Mesothelial cell of epicardium (in vitro differentiated cells): Measurements from ENCODE around the gene BRINP2. TPM values are rescaled to one million over a fixed set of nuclear protein-coding genes. Genes with fewer than 3 reads are reported as not detected.

Experiments used
- DNase-seq, 2 experiments: peaks; one replicate each; pipeline ENCODE4 v3.0.0; 2021; ENCODE audit warnings: low spot score in 2 of 2; ENCODE audit not compliant: unreplicated experiment in 2 of 2
- H3K27ac Mint-ChIP-seq: 2 replicates; pipeline ENCODE4 v1.8.0; 2021; ENCODE audit warnings: mixed read lengths
- H3K27me3 Mint-ChIP-seq: 2 replicates; pipeline ENCODE4 v1.8.0; 2021; ENCODE audit warnings: low read depth, mixed read lengths
- H3K36me3 Mint-ChIP-seq: 2 replicates; pipeline ENCODE4 v1.8.0; 2021; ENCODE audit warnings: mixed read lengths
- H3K4me1 Mint-ChIP-seq: 2 replicates; pipeline ENCODE4 v1.8.0; 2021; ENCODE audit warnings: mixed read lengths
- H3K4me3 Mint-ChIP-seq: 2 replicates; pipeline ENCODE4 v1.8.0; 2021; ENCODE audit warnings: mild to moderate bottlenecking, moderate library complexity, mixed read lengths
- H3K9me3 Mint-ChIP-seq: 2 replicates; pipeline ENCODE4 v1.8.0; 2021; ENCODE audit warnings: mixed read lengths
- total RNA-seq: library from RNA; stranded (reverse); gene quantifications from 3 replicates; pipeline ENCODE4 v1.2.1, GENCODE V29; 2021
- TF ChIP-seq, protein P1 (sequence below): fragments of 200-600 bp; sonication (generic); IDR thresholded peaks from one replicate; pipeline ENCODE4 v1.5.0; 2021; ENCODE audit warnings: antibody characterized with exemption; ENCODE audit not compliant: unreplicated experiment

BRINP2 gene
- total RNA-seq, 1 donor from 2014 or later: 0.63 TPM

DNA sequence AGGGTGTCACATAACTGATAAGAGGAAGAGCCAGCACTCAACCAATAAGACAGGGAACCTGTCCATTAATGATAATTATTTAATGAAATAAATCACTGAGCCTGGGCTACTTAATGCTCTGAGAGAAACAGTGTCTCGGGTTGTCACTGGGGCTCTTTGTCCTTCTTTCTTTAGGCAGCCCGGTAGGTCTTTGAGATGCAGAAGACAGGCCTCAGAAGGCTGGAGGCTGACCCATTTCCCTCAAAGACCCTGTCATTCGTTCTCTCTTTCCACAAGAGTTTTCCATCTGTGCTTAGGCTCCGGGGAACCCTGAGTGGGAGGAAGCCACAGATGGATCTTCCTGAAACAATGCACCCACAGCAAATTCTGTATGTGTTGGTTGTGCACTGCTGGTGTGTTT, 68.2 kb downstream of the BRINP2 start:
- TF ChIP-seq, protein P1, sequence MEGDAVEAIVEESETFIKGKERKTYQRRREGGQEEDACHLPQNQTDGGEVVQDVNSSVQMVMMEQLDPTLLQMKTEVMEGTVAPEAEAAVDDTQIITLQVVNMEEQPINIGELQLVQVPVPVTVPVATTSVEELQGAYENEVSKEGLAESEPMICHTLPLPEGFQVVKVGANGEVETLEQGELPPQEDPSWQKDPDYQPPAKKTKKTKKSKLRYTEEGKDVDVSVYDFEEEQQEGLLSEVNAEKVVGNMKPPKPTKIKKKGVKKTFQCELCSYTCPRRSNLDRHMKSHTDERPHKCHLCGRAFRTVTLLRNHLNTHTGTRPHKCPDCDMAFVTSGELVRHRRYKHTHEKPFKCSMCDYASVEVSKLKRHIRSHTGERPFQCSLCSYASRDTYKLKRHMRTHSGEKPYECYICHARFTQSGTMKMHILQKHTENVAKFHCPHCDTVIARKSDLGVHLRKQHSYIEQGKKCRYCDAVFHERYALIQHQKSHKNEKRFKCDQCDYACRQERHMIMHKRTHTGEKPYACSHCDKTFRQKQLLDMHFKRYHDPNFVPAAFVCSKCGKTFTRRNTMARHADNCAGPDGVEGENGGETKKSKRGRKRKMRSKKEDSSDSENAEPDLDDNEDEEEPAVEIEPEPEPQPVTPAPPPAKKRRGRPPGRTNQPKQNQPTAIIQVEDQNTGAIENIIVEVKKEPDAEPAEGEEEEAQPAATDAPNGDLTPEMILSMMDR: no peak
- H3K27ac Mint-ChIP-seq: no peak overlapping the region
- no peak overlapping the region for H3K4me3 Mint-ChIP-seq
- DNase-seq: no peak
- no peaks in the 10 kb centered on the region for H3K9me3 Mint-ChIP-seq
- H3K27me3 Mint-ChIP-seq: peaks cover 38% of the 10 kb centered on the region
- H3K36me3 Mint-ChIP-seq: no peaks in the 10 kb centered on the region
- no peaks in the 10 kb centered on the region for H3K4me1 Mint-ChIP-seq

DNA sequence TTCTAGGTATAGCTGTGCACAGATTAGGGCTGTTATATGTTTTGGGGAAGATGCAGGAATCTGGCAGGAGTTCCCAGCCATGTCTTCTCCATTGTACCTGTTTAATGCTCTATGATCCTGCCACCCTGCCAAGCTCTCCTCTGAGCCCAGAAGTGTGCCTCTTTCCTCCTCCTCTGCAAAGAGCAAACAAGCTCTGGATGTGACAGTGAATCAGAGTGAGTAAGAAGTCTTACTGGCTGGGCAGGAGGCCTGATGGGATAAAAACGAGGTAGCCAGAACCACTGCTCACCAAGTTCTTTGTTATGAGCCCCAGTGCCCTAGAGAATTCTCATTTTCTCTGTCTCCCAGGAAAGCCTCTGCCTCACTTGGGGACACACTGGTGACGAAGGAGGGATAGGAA, 69.0 kb downstream of the BRINP2 start:
- DNase-seq: no peak
- Mint-ChIP-seq H3K4me3 (no peak overlapping the region), H3K27ac (no peak overlapping the region), H3K9me3 (no peaks in the 10 kb centered on the region), H3K36me3 (no peaks in the 10 kb centered on the region), H3K4me1 (no peaks in the 10 kb centered on the region), H3K27me3 (peaks cover 36% of the 10 kb centered on the region)
- TF ChIP-seq, protein P1: no peak

DNA sequence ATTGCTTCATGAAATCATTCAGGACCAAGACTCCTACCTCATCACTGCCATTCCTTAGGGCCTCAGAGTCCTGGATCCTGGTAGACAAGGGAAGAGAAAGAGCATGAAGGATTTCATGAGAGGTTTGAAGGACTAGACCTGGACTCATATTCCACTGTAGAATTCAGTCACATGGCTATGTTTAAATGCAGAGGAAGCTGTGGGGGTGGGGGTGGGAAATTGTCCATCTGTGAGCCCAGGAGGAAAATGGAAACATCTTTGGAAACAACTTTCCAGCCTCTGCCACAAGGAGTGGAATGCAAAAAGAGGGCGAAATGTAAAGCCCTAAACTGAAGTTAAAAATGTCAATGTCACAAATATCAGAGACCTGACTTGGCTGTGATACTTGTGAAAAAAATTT, 73.0 kb downstream of the BRINP2 start:
- Mint-ChIP-seq H3K4me3 (no peak overlapping the region), H3K27ac (no peak overlapping the region), H3K36me3 (no peaks in the 10 kb centered on the region), H3K27me3 (peaks cover 19% of the 10 kb centered on the region), H3K9me3 (no peaks in the 10 kb centered on the region), H3K4me1 (peaks cover 21% of the 10 kb centered on the region)
- TF ChIP-seq, protein P1: no peak
- no peak for DNase-seq

DNA sequence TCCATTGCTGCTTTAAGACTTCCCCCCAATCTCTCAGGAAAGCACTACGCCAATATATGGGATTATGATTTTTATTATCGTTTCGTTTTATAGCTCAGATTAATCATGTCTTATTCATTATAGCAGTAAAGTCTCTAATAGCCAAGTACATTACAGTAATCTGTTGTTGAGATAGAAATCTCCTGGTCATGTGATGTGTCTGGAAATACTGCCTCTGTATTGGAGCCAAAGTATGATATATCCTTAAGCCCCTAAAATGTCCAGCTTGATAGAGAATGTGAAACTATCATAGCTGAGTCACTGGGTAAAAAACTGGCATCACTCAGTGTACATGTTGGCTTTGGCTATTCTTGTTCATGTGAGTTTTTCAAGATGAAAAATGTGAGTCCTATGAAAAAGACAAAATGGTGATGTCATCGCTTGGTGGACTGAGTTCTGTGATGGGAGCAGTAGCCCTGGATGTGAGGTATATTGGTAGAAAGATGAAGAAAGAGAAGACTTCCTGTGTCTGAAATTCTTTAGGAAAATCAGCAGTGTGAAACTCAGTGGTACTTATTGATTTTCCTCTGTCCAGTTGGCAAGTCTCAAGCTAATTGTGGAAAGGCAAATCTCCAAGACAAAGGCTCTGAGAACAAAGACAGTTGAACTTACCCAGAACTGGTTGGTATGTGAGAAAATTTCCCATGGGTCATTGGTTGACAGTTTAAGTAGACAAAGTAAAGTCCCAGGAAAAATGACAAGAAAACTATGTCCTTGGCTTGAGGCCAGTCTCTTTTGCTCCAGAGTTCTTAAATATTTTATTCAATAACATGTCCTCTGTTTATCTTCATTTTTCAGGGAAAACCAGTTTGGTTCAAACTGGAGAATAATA, 76.2 kb downstream of the BRINP2 start:
- Mint-ChIP-seq H3K4me1 (peaks cover 21% of the 10 kb centered on the region), H3K27me3 (peaks cover 8% of the 10 kb centered on the region), H3K36me3 (no peaks in the 10 kb centered on the region), H3K9me3 (no peaks in the 10 kb centered on the region), H3K4me3 (no peak overlapping the region), H3K27ac (peak overlapping the region; percentile 4)
- TF ChIP-seq, protein P1: no peak
- DNase-seq: no peak

DNA sequence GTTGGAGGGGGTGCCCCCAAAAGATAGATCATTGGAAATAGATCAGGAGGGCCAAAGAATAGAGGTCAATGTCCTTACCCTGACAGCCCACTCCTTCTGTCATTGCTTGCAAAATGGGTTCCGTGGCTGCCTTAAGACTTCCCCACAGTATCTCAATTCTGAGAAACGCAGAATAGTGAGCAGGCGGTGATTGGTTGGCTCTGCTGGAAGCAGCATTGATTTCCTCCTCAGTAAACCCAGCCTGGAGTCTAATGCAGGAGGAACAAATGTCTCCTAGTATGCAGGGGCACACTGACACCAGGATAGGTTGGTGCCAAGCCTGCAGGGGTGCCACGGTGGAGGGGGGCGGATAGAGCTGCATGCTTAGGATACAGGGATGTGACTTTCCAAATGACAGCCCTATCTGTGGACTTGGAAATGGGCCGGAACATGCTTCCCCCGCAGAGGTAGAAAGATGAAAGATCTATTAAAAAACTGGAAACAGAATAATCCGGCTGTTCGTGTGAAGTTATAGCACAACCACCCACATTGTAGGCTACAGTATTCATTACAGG, 76.9 kb downstream of the BRINP2 start:
- DNase-seq: no peak
- no peak overlapping the region for H3K4me3 Mint-ChIP-seq
- peaks cover 2% of the 10 kb centered on the region for H3K27me3 Mint-ChIP-seq
- peaks cover 21% of the 10 kb centered on the region for H3K4me1 Mint-ChIP-seq
- no peaks in the 10 kb centered on the region for H3K36me3 Mint-ChIP-seq
- no peak overlapping the region for H3K27ac Mint-ChIP-seq
- H3K9me3 Mint-ChIP-seq: no peaks in the 10 kb centered on the region
- TF ChIP-seq, protein P1: no peak
